Smooth muscle cell of the brain vasculature (primary cell): Measurements from ENCODE around the gene ADAM21.
A peak's percentile ranks its signal among the peaks of the same experiment; 100 is the strongest.
"Not testable (repeated sequence)": the region's sequence is repeated elsewhere in the genome, so short reads cannot be mapped to it uniquely, and the experiment has no call there.

Experiments used
- DNase-seq: peaks from one replicate; pipeline ENCODE4 v3.0.0-alpha.2; 2012; ENCODE audit warnings: low read depth, low spot score

Gene ADAM21

DNA sequence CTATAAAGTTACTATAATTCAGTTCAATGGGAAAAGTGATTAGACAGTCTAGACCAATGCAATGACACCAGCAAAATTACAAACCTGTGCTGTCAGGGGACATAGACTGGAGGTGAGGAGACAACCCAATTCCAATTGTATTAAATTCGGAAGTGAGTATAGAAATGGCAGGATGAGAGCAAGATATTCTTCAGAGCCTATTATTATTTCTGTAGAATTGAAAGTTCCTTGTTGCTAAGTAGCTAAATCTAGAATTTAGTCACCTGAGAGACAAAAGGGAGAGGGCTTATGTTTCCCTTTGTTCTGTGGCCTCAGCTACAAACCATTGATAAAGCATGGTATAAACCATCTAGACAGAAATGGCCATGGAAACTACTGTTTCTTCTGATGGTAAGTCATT, at the start of gene ADAM21:
Gene ADAM21 (plus strand): TSS at position 301 of the 400 bp plus-strand sequence. CDS start 5,326 bp downstream, outside the sequence.
- no peak for DNase-seq

DNA sequence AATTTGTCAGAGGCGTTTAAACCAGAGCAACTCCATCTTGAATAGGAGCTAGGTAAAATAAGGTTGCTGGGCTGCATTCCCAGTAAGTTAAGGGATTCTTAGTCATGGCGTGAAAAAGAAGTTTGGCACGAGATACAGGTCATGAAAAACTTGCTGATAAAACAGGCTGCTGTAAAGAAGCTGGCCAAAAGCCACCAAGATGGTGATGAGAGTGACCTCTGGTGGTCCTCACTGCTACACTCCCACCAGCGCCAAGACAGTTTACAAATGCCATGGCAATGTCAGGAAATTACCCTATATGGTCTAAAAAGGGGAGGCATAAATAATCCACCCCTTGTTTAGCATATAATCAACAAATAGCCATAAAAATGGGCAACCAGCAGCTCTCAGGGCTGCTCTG, 48.6 kb upstream of the ADAM21 start:
- DNase-seq = not testable (repeated sequence)

DNA sequence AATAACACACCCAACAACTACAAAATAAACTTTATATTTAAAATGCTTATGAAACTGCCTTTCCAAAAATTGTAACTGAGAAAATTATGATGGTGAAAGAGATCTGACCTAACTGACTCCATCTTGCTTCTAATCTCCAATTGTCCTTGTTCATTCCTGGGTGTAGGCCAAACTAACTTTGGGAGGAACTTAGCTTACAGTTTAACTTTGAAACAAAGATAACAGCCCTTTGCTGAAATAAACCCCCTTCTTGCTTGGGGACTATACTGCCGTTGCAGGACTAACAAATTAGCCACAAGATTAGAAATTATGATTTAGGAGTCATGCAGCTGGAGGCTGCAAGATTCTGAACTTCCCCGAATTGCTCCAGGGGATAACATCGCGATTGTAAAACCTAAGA, 45.8 kb upstream of the ADAM21 start:
- not testable (repeated sequence) for DNase-seq

DNA sequence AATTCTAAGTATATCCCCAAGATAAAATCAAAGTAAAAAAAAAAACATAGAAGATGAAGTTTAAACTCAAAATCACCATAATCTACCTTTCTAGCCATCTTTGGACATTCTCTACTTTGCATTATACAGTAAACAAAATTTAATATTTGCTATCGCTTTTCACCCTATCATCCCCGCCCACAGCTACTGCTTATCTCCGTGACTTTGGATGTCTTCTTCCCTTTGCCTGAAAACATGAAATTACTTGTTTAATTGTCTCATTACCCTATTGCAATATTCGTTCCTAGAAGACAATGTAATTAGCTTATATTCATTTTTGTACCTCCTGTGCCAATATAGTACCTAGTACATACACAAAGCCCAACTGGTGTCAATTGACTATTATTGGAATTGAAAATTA, 44.4 kb upstream of the ADAM21 start:
- no peak for DNase-seq

DNA sequence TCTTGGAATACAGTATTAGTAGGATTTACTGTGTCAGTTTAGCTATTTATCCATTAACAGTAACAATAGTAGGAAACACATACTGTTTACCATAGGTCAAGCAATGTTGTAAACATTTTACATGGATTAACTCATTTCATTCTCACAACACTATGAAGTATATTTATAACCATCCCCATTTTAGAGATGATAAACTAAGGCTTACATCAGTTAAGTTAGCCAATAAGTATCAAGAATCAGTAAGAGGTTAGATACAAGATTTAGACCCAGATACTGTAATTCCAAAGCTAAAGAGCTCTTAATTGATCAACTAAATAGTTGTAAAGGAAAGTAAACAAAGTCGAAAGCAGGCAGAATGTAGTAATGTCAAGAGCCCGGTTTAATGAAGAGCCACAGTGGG, 36.2 kb upstream of the ADAM21 start:
- DNase-seq = no peak

DNA sequence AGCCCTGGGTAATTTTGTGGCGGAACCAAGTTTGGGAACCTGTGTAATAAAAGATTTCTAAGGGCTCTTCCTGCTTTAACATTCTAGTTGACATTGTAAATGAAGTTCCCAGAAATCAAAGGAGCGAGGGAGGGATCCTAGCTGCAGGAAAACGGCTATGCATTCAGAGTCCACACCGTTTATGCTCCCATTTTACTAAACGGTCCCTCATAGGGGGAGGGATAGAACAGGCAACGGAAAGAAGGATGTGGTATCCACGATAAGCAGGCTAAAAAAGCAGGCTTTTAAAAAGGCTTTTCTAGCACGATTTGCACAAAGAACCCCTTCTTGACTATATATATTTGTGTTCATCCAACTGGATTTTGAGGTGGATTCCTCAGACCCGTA, 35.6 kb upstream of the ADAM21 start:
- no peak for DNase-seq

DNA sequence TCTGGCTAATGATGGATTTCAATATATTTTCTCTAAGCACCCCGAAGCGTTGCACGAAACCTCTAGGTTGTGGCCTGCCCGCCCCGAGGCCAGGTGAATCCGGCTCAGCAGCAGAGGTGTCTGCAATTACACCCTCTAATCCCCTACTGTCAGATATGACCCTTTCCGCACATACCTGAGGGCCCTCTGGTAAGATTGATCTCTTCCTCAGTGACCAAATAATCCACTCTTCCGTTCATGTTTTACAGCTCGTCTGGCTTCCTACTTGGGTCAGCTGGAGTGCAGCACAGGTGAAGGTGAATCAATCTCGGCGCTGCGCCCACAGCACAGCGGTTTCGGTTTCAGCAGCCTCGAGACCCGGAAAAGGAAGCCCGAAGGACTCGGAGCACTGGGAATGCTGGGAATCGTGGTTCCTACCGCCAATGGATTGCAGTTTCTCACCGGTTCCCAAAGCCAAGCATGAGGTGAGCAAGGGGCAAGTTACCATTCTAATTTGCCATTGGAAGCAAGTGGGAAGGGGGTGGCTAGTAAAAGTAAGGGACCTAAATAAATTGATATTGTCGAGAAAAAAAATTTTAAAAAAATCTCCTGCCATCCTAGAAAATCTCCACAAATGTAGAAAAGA, 35.1 kb upstream of the ADAM21 start, which contains the start of gene SYNJ2BP:
Gene SYNJ2BP (minus strand): TSS at position 366 of the 625 bp plus-strand sequence. CDS start 127 bp downstream, at position 239.
- DNase-seq = peak; percentile 17

DNA sequence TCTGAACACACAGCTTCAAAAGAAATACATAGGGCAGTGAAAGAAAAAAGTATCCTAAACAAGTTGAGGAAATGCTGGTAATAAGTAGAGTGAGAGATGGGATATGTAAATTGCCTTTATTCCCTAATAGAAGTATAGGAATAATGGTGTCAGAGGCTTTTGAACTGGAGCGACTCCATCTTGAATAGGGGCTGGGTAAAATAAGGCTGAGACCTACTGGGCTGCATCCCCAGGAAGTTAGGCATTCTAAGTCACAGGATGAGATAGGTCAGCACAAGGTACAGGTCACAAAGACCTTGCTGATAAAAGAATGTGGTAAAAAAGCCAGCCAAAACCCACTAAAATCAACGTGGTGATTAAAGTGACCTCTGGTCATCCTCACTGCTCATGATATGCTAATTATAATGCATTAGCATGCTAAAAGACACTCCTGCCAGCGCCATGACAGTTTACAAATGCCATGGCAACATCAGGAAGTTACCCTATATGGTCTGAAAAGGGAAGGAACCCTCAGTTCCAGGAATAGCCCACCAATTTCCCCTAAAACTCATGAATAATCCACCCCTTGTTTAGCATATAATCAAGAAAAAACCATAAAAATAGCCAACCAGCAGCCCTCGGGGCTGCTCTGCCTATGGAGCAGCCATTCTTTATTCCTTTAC, 32.6 kb upstream of the ADAM21 start:
- DNase-seq = not testable (repeated sequence)

DNA sequence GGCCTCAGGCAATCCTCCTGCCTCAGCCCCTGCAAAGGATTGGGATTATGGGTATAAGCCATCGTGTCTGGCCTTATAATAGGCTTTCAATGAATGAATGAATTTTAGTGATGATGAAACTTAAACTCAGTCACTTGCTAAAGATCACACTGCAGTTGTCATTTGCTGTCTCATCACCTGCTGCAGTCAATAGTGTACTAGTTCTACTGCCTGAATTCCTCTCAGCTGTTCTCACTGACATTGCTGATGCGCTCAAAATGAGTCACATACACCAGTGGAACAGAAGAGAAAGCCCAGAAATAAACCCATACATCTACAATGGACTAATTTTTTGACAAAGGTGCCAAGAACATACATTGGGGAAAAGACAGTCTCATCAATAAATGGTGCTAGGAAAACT, 29.4 kb upstream of the ADAM21 start:
- no peak for DNase-seq

DNA sequence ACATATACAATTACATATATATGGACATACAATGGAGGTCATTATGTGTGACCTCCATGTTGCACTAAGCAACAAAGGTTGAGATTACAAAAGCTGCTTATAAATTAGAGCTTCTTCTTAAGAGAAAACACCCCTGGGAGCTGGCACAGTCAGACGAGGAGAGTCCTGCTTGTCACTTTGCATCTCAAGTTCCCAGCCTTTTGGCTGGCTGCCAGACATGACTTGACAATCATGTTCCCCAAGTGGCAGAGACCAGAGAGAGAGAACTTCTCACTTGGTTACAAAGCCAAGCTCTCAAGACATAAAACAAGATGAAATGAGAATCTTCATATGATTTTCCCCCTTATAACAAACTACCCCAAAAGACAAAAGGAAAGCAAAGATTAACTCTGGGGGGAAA, 26.6 kb upstream of the ADAM21 start:
- no peak for DNase-seq

DNA sequence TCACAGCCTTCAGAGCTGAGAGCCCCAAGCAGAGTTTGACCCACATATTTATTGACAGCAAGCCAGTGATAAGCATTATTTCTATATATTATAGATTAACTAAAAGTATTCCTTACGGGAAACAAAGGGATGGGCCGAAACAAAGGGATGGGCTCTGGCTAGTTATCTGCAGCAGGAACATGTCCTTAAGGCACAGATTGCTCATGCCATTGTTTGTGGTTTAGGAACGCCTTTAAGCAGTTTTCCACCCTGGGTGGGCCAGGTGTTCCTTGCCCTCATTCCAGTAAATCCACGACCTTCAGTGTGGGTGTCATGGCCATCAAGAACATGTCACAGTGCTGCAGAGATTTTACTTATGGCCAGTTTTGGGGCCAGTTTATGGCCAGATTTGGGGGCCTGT, 25.4 kb upstream of the ADAM21 start:
- DNase-seq = not testable (repeated sequence)

DNA sequence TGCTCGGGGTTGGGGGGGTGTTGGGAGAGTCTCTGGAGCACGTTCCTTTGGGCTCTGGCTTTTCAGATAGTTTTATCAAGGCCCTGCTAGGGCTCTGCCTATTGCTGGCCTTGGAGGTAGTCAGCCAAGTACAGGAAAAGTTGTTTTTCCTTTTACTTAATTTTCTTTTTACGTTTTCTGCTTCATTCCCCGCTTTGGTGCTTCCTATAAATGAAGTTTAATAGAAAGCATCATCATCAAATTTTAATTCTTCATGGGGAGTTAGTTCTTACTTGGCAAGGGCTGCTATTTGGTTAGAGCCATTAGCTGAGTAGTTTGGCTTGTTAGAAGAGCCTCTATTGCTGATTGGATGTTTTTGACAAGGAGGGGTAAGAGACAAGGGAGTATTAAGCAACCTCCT, 15.1 kb upstream of the ADAM21 start:
- no peak for DNase-seq

DNA sequence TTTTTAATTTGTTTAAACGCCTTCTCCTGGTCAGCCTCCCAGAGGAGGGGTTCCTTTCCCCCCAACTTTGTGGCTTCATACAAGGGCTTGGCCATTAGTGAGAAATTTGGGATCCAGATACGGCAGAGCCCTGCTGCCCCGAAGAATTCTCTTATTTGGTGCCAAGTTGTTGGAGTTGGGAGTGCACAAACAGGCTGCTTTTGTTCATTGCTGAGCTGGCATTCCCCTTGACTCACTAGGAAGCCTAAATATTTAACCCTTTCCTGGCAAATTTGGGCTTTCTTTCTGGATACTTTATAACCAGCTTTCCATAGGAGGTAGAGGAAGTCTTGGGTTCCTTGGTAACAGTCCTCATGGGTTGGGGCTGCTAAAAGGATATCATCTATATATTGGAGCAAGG, 10.3 kb upstream of the ADAM21 start:
- DNase-seq = no peak

DNA sequence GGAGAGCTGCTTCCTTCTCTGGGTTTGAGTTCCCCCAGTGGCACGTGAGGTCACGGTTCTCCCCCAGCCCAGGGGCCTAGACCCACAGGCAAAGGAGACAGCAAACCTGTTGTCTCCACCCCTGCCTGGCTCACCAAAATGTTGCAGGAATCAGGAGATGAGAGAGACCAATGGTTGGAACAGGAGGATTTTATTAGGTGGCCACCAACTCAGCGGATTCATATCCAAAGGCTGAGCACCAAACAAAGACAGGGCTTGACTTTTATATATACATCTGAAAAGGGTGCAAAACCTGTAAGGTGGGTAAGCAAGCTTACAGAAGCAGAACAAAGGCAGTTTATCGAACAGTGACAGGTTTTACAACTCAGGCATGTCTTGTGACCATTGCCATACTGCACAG, 9.2 kb upstream of the ADAM21 start:
- no peak for DNase-seq

DNA sequence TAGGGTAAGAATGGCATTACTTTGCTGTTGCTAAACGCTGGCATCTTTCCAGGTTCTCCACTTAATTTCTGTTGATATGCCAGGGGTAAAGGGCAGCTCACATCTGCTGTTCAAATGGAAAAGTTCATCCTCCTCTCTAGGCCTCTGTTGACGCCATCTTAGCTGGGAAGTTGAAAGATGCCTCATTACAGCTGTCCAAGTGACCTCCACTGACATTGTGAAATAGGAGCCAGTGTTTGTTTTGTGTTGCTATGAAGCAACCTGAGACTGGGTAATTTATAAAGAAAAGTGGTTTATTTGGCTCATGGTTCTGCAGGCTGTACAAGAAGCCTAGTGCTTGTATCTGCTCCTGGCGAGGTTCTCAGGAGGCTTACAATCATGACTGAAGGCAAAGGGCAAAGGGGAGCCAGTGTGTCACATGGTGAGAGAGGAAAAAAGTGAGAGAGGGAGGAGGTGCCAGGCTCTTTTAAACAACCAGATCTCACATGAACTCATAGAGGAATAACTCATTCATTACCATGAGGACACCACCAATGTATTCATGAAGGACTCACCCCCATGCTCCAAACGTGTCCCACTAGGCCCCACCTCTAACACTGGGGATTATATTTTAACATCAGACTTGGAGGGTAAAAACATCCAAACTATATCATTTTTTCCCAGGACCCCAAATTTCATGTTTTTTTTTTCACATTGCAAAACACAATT, 3.2 kb upstream of the ADAM21 start:
- DNase-seq = no peak

DNA sequence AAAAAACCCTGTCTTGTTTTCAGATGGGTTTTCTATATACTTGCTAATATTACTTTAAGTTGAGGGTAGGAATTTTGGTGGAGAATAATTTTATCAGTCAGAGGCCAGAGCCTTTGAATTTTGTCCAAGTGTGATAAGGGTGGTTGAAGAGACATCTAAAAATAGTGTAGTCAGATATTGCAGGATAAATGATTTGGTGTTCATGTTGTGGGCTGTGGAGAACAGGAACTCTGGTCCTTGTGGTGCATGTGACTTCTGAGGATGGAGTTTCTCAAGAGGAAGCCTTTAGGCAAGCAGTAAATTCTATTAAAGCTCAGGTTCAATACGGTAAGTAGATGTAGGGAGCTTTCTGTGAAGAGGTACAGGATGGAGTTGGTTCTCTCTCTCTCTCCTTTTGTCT, 2.8 kb downstream of the ADAM21 start:
- DNase-seq = no peak

DNA sequence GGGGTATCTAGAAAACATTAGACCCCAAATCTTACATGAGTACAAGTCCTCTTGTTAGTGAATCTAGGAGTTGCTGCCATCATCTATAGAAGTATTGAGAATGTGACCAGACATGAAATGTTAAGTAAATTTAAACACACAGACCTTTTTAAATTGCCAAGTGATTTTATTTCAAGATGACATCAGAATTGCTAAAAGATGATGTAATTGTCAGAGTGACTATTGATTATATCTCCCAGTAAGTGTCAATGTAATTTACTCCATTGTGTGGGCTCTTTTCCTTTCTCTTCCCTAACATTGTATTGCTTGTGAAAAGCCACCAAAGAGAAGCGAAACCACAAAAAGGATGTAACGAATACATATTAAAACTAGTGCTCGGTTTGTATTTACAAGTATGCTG, 16.8 kb downstream of the ADAM21 start:
- DNase-seq = no peak

DNA sequence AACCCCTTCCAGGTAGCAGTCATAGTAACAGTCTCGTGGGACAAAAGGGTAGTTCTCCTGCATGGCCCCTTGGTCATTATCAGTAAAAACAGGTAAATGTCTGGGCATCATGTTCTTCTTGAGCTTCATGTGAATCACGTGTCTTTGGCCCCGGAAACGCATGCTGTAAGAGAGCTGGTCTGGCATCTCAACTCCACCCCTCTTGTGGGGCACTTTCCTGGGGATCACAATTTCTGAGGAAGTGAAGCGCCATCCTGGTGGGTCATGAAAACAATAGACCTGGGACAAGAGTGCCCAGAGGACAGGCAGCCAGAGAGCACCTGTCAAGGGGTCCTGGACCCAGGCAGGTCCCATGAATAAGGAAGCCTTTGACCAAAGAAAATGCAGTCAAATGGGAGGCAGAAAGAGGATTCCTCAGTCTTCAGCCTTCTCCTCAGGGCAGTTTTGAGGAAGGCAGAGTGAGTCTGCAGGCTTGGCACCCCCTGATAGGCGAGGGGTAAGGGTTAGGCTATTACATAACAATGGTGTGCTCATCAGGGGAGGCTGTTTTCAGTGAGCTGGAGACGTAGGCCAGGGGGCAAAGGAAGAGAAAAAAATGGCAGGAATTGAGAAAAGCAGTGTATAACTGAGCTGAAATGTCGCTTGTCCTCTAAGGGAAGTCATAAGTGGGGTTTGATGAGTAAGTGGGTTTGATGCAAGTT, 19.0 kb downstream of the ADAM21 start:
- DNase-seq = not testable (repeated sequence)

DNA sequence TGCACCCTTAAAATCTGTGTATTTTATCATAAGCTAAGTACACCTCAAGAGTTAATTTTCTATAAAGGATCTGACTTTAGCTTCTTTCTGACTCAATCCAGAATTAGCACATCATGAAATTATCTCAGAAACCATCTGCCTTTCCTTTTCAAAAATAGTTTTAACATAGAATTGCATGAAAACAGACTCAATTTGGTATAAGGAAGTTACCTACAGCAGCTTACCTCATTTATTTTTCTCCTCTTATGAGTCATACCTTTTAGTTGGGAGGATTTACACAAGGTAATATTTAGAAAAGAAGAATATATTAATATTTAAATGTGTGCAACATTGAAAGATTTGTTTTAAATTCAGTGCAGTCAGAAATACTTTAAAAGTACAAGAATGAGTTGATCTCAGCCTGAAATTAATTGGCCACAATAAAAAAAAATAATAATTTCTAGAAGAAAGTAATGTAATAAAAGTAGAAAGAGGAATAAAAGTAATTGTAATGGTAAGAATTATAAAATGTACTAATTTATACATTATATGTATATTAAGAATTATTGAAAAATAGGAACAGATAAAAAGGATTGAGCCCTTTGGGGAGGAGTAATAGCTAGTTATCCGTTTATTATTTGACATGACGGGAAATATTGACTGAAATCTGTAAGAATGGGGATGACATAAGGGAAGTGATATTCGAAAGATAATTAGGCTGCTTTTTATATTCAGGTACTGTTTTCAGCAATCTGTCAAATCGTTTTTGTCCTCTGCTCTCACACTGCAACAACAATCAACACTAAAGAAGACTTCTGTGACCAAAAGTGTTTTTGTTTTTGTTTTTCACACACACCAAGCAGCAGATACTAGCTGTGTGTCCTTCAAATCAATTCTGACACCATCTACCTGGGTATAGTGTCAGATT, 20.5 kb downstream of the ADAM21 start:
- no peak for DNase-seq

DNA sequence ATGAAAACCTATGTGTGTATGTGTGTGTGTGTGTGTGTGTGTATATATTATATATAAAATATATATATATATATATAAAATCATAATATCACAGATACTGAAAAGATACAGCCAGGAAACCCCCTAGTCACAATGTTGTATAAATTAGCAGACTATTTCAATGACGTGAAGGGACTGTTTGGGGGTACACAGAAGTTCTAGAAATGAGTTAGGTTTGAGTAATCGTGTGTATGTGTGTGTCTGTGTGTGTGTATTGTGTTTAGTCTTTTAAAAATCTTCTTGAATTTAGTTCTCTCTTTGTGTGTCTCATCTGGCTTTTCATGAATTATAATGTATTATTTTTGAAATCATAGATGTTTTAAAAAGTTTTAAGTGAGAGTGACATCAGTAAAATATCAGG, 21.9 kb downstream of the ADAM21 start:
- no peak for DNase-seq

DNA sequence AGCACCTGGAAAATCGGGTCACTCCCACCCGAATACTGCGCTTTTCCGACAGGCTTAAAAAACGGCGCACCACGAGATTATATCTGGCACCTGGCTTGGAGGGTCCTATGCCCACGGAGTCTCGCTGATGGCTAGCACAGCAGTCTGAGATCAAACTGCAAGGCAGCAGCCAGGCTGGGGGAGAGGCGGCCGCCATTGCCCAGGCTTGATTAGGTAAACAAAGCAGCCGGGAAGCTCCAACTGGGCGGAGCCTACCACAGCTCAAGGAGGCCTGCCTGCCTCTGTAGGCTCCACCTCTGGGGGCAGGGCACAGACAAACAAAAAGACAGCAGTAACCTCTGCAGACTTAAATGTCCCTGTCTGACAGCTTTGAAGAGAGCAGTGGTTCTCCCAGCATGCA, 23.5 kb downstream of the ADAM21 start:
- not testable (repeated sequence) for DNase-seq
